HG02852 (cell line): ENCODE measurements around the gene SAXO1.
"Not testable (repeated sequence)": the region's sequence is repeated elsewhere in the genome, so short reads cannot be mapped to it uniquely, and the experiment has no call there.

Experiments used
- ATAC-seq: cut with Tn5 transposase; IDR thresholded peaks from one replicate; pipeline ENCODE4 v1.9.1; 2021; ENCODE audit warnings: mild to moderate bottlenecking, moderate library complexity; ENCODE audit not compliant: unreplicated experiment

SAXO1 gene

DNA sequence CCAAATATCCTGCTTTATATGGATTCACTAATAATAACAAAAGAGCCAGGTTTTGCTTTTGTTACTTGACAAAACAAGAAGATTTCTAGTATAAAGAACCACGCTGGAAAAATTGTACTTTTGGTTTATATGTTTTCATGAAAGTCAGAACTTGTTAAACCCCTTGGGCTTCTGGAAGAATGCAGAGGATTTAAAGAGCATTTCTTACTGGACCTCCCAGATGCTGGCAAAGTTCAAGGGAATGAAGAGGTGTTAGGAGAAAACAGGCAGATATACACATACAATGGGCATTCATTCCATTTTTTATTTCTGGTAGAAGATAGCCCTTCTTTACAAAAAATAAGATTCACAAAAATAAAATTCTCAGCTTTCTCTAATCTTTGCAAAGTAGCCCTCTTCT is 61.1 kb downstream of the SAXO1 start:
- no peak for ATAC-seq

DNA sequence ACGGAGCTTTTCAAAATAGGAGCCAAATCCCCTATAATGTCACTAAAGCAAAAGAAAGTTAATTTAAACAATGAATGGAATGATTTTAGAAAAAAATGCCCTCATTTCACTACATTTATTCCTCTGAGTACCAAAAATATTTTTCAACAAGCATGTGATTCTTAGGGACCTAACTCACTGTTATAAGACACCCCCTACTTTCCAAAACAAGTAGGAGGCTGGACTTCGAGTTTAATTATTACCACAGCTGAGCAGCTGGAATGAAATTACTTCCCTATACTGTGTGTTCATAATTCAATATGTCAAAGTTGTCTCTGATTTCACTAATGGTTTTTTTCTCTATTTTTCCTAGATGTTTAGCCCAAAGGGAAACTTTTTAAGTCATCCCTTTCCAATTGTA is 61.6 kb downstream of the SAXO1 start:
- no peak for ATAC-seq

GRCh38 chr9:18970393-18970792 is 62.6 kb downstream of the SAXO1 start:
- no peak for ATAC-seq

- no peak for ATAC-seq
Measured at GRCh38 chr9:18969128-18969527, 63.9 kb downstream of the SAXO1 start.

- no peak for ATAC-seq
Measured at GRCh38 chr9:18955626-18956025, 77.4 kb downstream of the SAXO1 start.

GRCh38 chr9:18951936-18952335 is 81.1 kb downstream of the SAXO1 start:
- ATAC-seq, result no peak

DNA sequence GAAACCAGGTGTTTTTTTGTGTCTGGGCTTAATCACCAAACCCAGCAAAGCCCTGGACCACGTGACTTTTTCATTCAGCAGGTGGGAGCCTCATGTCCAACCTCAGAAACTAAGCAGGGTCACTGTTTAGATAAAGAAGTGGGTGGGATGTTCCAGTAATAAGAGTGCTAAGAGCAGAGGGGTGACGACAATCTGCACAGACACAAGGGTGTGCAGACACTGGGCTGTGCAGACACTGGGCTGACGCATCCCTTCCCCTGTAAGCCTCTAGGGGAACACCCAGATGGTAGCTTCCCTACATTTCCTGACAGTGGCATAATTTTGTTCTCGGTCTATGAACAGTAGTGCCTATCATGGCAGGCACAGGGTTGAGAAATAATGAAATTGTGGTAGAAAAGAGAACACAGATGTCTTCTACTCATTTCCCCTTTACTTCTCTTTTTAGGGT is 85.1 kb downstream of the SAXO1 start:
- ATAC-seq, result no peak

GRCh38 chr9:18942801-18943200 is 90.2 kb downstream of the SAXO1 start:
- ATAC-seq, result no peak

DNA sequence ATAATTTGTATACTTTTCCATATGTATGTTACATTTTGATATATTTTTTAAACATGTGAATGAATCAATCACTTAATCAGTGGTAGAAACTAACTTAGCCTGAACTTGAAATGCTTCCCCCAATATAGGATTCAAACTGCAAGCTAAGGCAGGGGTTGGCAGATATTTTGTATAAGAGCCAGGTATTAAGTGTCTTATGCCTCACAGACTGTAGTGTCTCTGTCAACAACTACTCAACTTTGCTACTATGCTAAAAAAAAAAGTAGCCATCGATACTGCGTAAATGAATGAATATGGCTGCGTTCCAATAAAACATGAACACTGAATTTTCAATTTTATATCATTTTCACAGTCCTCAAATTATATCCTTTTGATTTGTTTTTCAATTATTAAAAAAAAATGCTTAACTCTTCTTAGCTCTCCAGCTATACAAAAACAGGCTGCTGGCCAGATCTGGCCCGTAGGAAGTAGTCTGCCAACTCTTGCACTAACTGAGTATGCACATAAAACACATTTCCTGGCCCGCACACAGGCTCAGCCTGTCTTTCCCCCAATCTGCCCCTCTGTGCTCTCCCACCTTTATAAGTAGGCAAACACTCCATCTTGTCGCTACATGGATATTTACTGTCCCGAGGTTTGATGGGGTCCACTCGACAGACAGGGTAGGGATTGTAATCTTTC is 91.8 kb downstream of the SAXO1 start:
- ATAC-seq, result no peak

DNA sequence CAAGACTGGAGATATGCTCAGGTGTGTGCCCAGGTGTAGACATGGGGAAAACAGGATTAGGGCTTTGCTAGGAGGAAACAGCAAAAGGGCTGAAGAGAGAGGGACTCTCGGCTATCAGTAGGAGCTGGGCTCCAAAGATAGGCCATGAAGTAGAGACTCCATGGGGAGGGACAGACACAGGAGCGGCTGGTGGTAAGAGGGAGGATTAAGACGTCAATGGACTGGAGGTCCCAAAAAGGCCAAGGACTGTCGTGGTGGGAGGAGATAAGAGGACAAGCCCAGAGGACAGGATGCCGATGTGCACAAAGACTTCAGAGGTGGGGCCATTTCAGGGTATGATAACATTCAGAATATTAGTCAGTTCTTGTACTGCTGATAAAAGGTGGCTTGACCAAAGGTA is 93.1 kb downstream of the SAXO1 start:
- ATAC-seq, result no peak

GRCh38 chr9:18936094-18936871 is 96.7 kb downstream of the SAXO1 start:
- no peak for ATAC-seq

DNA sequence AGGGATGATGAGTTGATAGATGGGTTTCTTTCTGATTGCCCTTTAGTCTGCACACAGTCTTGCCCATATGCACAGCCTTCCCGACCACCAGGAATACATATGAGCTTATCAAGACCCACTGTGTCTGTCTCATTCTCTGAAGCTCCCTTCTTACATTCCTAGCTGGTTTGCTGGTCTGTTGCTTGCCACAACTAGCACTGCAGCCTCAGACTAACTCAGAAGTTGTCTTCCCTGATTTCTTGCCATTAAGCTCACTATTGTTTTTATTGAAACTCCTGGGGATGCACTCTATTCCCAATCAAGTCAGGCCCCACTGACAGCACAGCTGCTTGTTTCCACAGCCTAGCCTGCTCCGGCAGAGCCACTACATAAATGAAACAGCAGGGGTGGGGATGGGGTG is 97.5 kb downstream of the SAXO1 start:
- no peak for ATAC-seq

- ATAC-seq, result not testable (repeated sequence)
Measured at GRCh38 chr9:18930611-18931010, 102.4 kb downstream of the SAXO1 start.

DNA sequence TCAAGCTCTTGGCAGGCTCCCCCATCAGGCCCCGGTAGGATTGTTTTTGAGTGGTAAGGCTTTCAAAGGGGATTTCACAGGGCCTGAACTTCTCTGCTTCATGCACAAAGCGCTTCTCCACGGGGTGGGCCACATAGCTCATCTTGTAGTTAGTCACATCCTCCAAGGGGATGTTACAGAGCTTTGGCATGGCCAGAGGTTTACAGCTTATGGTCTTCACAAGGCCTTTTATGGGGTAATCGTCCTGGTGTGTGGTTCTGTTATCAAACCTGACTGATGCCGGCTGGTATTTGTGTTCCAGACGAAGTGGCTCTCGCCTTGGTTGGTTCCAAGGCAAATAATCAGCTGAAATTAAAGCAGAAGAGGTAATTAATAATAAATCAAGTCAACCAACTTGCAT is 104.3 kb downstream of the SAXO1 start:
- no peak for ATAC-seq

- no peak for ATAC-seq
Measured at GRCh38 chr9:18926513-18926912, 106.5 kb downstream of the SAXO1 start.

DNA sequence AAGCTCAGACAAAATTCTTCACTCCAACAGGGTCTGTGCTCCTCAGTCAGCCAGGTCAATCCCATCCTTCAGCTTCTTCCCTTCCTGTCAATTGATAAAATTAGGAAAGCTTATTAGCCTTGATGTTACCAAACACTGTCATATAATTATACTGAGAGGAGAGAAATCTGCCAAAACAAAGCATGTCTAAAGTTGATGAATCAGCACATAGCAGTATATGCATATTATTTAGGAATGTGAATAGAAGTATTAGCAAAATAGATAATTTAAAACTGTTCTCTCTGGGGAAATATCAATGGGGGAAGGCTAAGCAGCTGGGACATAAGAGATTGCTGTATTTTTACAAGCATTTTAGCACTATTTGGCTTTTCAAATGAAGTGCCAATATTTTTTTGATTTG is 107.1 kb downstream of the SAXO1 start:
- ATAC-seq, result no peak

GRCh38 chr9:18923671-18924430 is 109.2 kb downstream of the SAXO1 start:
- ATAC-seq, result no peak

DNA sequence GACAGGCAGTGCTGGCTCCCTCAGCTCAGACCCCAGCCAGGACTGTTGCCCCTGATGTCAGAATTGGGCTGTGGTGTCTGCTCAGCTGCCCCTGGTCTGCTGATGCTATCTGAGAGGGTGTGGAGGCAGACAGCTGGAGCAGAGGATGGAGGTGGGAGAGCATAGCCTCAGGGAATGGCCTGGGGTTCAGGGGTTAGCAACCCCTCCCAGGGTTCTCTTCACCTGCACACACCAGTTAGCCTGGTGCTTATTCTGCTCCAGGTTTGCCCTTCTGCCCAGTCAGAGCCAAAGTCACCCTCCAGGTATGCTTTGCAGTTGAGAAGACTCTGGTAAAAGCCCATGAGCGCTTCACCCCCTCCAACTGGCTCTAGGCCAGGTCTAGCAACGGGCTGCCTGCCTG is 109.8 kb downstream of the SAXO1 start:
- ATAC-seq, result no peak

DNA sequence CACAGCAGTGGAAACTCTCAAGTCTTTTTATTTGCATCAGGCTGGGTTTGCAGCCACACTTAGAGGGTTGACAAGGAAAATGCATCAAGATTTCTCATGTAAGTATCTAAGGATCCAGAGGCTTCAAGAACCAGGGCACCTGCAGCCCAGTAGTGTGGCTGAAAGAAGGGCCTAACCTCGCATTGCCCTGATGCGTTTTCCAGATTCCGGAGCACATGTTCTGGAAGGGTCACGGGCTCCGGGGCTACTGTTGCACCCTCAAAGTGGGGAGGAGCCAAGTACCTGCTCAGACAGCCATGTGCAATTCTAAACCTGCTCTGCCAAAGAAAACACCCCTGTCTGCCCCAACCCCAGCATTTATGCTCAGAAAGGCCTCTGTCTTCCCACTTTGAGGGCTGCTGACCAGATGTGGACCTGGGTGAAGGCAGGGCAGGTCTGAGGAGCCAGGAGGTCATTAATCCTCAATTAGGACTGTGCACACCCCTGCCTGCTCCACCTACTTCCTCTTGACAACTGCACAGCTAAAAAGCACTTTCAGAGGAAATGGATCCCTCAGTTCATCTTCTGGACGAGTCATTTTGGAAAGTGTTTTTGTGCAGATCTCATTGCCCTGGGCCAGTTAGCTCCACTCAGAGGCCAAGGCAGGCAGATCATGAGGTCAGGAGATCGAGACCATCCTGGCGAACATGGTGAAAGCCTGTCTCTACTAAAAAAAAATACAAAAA is 110.7 kb downstream of the SAXO1 start:
- no peak for ATAC-seq

DNA sequence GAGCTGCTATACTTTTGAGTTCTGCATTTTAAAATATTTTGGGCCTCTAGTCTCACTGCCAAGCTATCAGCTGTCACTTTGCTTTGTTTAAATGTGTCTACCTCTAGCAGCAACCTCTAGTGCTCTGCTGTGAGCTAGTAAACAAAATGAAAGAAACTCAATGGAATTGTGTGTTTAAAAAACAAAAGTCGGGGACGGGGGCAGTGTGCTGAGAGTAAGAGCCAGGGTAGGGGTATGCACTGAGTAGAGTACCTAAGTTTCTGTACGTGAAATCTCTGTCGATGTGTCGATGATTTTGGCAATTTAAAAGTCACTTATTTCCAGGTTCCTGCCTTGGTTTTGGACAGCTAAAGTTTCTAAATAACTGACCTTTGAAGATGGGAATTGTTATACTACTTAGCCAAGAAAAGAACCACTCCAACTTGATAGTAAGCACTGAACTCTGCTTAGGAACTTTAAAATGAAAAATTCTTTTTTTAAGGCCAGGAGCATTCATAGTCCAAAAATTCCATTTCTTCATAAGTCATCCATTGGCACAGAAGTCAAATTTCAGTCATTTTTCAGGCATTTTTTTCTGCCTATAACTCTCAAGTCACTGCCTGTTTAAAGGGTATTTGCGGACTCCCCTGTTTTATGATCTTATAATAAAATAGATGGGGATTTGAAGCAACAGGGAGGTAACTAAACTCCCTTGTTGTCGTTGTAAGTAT is 111.5 kb downstream of the SAXO1 start:
- ATAC-seq, result no peak
